Measurements from ENCODE around the gene ZBBX.

DNA sequence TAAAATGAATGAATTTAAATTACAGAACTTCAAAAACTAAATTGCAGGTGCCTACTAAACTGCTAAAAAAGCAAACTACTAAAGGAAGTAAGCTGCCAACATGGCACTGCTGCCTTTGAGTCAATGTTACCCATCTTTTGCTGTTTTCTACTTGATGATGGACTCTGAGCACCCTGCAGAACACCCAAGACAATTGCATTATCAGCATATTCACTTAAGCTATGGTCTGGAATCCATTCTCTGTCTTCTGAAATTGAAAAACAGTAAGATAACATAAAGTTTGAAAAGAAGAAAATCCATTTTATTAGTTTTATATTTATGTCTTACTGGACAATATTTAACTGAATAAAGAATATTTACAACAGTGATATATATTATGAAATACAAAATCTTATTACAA lies 91.4 kb downstream of the ZBBX start:
- TF ChIP-seq, protein P1, sequence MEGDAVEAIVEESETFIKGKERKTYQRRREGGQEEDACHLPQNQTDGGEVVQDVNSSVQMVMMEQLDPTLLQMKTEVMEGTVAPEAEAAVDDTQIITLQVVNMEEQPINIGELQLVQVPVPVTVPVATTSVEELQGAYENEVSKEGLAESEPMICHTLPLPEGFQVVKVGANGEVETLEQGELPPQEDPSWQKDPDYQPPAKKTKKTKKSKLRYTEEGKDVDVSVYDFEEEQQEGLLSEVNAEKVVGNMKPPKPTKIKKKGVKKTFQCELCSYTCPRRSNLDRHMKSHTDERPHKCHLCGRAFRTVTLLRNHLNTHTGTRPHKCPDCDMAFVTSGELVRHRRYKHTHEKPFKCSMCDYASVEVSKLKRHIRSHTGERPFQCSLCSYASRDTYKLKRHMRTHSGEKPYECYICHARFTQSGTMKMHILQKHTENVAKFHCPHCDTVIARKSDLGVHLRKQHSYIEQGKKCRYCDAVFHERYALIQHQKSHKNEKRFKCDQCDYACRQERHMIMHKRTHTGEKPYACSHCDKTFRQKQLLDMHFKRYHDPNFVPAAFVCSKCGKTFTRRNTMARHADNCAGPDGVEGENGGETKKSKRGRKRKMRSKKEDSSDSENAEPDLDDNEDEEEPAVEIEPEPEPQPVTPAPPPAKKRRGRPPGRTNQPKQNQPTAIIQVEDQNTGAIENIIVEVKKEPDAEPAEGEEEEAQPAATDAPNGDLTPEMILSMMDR (IDR thresholded peaks at IDR 0.05; ENCODE audit: control extremely low read depth in 1 of 3, insufficient read depth in 1 of 3, low read depth in 1 of 3, low read length in 3 of 3), result no peak
- TF ChIP-seq POU5F1 (IDR thresholded peaks at IDR 0.05; ENCODE audit: low read depth, low read length) (no peak), EZH2 (IDR thresholded peaks at IDR 0.05; ENCODE audit: low read depth, low read length, severe bottlenecking) (no peak), CHD1 (IDR thresholded peaks at IDR 0.05; ENCODE audit: low read depth, low read length) (no peak), POLR2A (IDR thresholded peaks at IDR 0.05; ENCODE audit: control extremely low read depth in 1 of 2, low read depth in 2 of 2, low read length in 2 of 2) (no peak), JUND (IDR thresholded peaks at IDR 0.05; ENCODE audit: low read length) (no peak), SIN3A (conservative IDR thresholded peaks at IDR 0.05 in 1 of 2, IDR thresholded peaks at IDR 0.05 in 1 of 2; ENCODE audit: low read depth in 1 of 2, low read length in 2 of 2) (no peak), HDAC6 (IDR thresholded peaks at IDR 0.05; ENCODE audit: low read depth, low read length) (no peak), ZNF274 (IDR thresholded peaks at IDR 0.05; ENCODE audit: borderline replicate concordance, extremely low read depth, low read length) (no peak), RAD21 (IDR thresholded peaks at IDR 0.05 in 1 of 2, conservative IDR thresholded peaks at IDR 0.05 in 1 of 2; ENCODE audit: low read depth in 2 of 2, low read length in 2 of 2) (no peak), TAF1 (IDR thresholded peaks at IDR 0.05; ENCODE audit: low read depth, low read length) (no peak), POLR2AphosphoS5 (IDR thresholded peaks at IDR 0.05; ENCODE audit: low read depth, low read length) (no peak)
